ENCODE data around the gene WNT9B.
"Not testable (repeated sequence)": the region's sequence is repeated elsewhere in the genome, so short reads cannot be mapped to it uniquely, and the experiment has no call there.

The WNT9B gene

GRCh38 chr17:46822388-46822921 is 28.9 kb upstream of the WNT9B start:
- peak; percentile 36 for DNase-seq (ENCODE audit: low spot score)

GRCh38 chr17:46823657-46824056 is 27.7 kb upstream of the WNT9B start:
- no peak for DNase-seq (ENCODE audit: low spot score)

- no peak for DNase-seq (ENCODE audit: low spot score)
These were observed 25.3 kb upstream of the WNT9B start for GRCh38 chr17:46826116-46826515.

GRCh38 chr17:46827274-46827673 is 24.1 kb upstream of the WNT9B start:
- no peak for DNase-seq (ENCODE audit: low spot score)

- DNase-seq (ENCODE audit: low spot score) = no peak
These were observed 19.6 kb upstream of the WNT9B start for GRCh38 chr17:46831573-46832330.

GRCh38 chr17:46832331-46832821 is 19.0 kb upstream of the WNT9B start:
- DNase-seq (ENCODE audit: low spot score) = no peak

- no peak for DNase-seq (ENCODE audit: low spot score)
These were observed 18.2 kb upstream of the WNT9B start for GRCh38 chr17:46832945-46833839.

GRCh38 chr17:46833840-46834208 is 17.6 kb upstream of the WNT9B start:
- no peak for DNase-seq (ENCODE audit: low spot score)

- no peak for DNase-seq (ENCODE audit: low spot score)
These were observed 16.5 kb upstream of the WNT9B start for GRCh38 chr17:46834846-46835245.

- DNase-seq (ENCODE audit: low spot score) = no peak
These were observed 14.9 kb upstream of the WNT9B start for GRCh38 chr17:46836500-46836899.

- DNase-seq (ENCODE audit: low spot score) = no peak
These were observed 13.9 kb upstream of the WNT9B start for GRCh38 chr17:46837521-46837920.

GRCh38 chr17:46839211-46839610 is 12.2 kb upstream of the WNT9B start:
- no peak for DNase-seq (ENCODE audit: low spot score)

GRCh38 chr17:46840596-46840995 is 10.8 kb upstream of the WNT9B start:
- not testable (repeated sequence) for DNase-seq (ENCODE audit: low spot score)

GRCh38 chr17:46841561-46842379 is 9.6 kb upstream of the WNT9B start:
- no peak for DNase-seq (ENCODE audit: low spot score)

GRCh38 chr17:46842835-46843234 is 8.5 kb upstream of the WNT9B start:
- no peak for DNase-seq (ENCODE audit: low spot score)

GRCh38 chr17:46847204-46848191 is 3.9 kb upstream of the WNT9B start:
- no peak for DNase-seq (ENCODE audit: low spot score)

- DNase-seq (ENCODE audit: low spot score) = no peak
These were observed 2.8 kb upstream of the WNT9B start for GRCh38 chr17:46848534-46848933.

GRCh38 chr17:46850688-46851028 is 725 bp upstream of the WNT9B start:
- no peak for DNase-seq (ENCODE audit: low spot score)

- no peak for DNase-seq (ENCODE audit: low spot score)
These were observed 2.6 kb downstream of the WNT9B start for GRCh38 chr17:46853896-46854444.

- DNase-seq (ENCODE audit: low spot score) = no peak
These were observed 3.1 kb downstream of the WNT9B start for GRCh38 chr17:46854515-46854914.

- no peak for DNase-seq (ENCODE audit: low spot score)
These were observed 3.6 kb downstream of the WNT9B start for GRCh38 chr17:46854948-46855347.
